ENCODE data around the gene COLQ.
"Not testable (repeated sequence)": the region's sequence is repeated elsewhere in the genome, so short reads cannot be mapped to it uniquely, and the experiment has no call there.

COLQ gene

GRCh38 chr3:15410966-15411365 lies 110.5 kb downstream of the COLQ start:
- not testable (repeated sequence) for DNase-seq

- no peak for DNase-seq
These were observed 111.7 kb downstream of the COLQ start for GRCh38 chr3:15409774-15410173.

DNA sequence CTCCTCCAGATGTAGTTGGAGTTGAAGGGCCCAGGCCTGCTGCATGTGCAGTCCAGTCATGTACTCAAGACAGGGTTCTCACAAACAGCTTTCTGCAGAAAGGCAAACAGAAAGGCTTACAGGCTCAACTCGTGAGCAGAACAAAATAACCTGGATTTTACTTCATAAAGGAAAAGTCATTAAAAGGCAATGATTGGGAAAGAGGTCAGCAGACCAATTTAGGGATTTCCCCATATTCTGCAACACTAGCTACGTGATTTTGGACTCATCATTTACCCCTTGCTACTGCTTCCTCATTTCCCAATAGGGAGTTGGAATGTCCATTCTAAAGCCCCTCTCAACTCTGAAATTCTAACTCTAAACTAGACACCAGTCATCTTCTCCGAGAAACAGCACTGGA lies 112.3 kb downstream of the COLQ start:
- no peak for DNase-seq

DNA sequence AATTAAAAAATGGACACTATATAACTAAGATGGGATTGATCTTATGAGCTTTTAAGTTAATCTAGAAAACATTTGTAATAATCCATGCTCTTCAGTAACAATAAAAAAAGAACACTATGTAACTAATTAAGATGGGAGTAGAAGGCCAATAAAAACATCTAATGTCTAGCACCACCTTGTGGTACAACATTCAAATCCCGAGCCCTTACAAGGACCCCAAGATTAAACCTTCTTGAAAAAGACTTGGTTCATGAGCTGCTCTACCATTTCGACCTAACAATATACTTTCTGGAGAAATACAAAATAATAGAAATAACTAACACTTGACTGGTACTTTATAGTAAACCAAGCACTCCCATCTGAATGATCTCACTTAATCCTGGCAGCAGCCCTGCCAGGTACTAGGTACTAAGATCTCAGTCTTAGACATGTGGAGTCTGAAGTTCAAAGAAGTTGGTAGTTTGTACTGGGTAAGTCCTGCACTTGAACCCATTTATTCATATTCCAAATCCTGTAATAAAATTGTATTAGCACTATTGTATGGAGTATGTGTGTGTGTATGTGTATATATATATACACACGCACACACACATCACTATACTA lies 116.0 kb downstream of the COLQ start:
- DNase-seq: peak; percentile 54

GRCh38 chr3:15404767-15405166 lies 116.7 kb downstream of the COLQ start:
- DNase-seq: no peak

DNA sequence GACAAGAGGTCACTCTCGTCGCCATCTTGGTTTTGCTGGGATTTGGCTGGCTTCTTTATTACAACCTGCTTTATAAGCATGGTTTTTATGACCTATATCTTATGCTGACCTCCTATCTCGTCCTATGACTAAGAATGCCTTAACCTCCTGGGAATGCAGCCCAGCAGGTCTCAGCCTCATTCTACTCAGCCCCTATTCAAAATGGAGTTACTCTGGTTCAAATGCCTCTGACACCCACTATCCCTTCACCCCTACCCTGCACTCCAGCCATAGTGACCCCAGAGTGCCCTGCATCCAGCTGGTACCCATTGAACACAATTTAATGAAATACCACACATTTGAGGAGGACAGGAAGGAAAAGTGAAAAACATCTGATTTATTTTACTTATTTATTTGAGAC lies 117.5 kb downstream of the COLQ start:
- DNase-seq: no peak

DNA sequence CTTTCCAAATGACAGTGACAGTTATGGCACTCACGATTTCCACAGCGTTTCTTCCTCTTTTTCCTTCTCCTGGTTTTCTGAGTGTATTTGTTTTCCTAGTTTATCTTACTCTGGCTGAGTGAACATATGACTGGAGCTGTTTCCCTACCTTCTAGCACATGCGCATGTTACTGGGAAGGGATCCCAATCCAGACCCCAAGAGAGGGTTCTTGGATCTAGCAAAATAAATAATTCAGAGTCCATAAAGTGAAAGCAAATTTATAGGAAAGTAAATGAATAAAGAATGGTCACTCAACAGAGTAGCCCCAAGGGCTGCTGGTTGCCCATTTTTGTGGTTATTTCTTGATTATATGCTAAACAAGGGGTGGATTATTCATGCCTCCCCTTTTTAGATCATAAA lies 118.0 kb downstream of the COLQ start:
- no peak for DNase-seq

DNA sequence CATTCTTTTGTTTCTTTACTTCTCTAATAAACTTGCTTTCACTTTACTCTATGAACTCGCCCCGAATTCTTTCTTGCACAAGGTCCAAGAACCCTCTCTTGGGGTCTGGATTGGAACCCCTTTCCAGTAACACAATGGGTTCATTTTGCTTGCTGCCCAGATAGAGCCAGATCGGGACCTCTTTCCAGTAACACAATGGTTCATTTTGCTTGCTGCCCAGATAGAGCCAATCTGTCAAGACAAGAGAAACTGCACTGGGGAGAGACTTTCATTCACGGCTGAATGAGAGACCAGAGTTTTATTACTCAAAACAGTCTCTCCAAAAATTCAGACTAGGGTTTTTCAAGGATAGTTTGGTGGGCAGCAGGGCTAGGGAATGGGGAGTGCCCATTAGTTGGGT lies 119.6 kb downstream of the COLQ start:
- no peak for DNase-seq

Measured in HCEC 1CT (cell line).